ENCODE results near the gene ULK4. TPM values are rescaled to one million over a fixed set of nuclear protein-coding genes. Genes with fewer than 3 reads are reported as not detected.
"Not testable (repeated sequence)": the region's sequence is repeated elsewhere in the genome, so short reads cannot be mapped to it uniquely, and the experiment has no call there.

Gene ULK4
- total RNA-seq = 10.8 TPM

DNA sequence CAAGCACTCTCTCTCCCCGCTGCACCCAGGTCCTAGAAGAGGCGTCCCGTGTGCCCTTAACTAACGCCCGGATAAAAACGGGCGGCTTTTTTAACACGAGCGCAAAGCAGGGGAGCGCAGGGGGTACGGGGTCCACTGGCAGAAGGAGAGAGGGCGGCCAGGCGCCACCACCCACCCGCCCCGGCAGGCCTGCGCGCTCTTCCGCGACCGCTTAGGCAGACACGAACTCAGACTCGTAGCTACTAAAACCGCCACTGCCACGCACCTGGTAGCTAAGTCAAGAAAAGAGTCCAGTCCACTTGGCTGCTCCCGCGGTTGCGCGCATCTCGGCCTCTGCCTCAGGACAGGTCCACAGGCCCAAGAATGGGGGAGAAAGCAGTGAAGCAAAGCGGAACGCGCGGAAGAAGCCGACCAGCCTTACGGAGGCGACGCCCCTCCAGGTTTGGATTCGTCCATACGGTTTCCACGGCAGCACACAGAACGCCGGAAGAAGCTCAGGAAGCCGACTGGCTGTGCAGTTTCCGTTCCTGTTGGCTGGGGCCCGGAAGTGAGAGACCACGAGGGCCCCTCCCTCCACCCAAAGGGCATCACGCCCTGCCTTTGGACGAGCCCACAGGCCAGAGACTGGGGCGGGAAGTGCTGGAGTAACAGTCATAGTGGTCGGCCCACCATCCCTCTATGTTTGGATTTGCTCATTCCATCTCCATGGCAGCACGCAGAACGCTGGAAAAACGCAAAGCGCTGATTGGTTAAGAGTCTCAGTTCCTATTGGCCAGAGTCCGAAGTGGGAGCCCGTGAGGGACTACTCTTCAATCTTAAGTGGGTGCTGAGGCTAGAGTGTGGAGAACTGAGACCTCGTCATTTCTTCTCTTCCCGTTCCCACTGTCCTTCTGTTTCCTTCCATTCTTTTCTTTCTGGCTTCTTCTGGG lies at the start of gene ULK4:
Gene ULK4, minus strand, starts transcription at position 353 of the 929 bp plus-strand sequence. CDS start 7,344 bp downstream, outside the sequence.
- peak; percentile 100 for DNase-seq

DNA sequence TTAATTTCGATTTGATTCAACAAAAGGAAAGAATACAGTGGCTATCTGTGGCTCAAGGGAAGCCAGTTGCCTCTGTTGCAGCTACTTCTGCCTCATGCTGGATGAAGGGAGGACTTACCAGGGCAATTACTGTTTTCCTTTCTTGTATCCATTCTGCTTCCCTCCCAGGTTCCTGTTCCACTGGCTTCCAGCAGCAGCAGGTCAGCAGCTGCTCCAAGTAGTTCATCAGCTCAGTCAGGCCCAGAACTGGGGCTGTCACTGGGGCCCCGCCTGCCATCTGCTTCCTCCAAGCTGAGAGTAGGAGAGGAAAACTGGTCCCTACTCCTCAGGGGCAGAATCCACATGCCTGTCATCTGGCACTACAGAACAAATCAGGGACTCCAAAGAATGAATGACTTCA lies 48.6 kb upstream of the ULK4 start:
- DNase-seq = no peak

DNA sequence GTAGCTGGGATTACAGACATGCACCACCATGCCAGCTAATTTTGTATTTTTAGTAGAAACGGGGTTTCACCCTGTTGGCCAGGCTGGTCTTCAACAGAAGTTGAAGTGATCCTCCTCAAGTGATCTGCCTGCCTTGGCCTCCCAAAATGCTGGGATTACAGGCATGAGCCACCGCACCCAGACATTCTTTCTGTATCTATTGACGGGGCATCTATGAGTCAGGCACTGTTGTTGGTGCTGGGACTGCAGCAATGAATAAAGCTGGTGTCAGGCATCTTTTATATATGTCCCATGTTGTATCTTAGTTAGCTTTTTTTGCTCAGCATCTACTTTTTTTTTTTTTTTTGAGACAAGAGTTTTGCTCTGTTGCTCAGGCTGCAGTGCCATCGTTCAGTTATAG lies 47.6 kb upstream of the ULK4 start:
- DNase-seq = no peak

DNA sequence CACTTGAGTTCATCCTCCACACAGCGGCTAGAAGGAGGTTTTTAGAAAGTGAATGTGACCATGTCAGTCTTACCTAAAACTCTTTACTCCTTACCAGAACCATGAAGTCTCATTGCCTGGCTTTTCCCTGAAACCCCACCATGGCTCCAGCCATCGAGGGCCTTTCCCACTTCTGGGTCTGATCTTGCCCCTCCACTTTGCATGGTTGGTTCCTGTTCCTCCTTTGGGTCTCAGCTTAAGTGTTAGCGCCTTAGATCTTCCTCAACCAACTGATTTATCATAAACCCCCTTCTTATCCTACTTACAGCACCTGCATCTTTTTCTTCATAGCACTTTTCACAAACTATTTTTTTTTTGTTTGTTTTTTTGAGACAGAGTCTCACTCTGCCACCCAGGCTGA lies 45.9 kb upstream of the ULK4 start:
- no peak for DNase-seq

DNA sequence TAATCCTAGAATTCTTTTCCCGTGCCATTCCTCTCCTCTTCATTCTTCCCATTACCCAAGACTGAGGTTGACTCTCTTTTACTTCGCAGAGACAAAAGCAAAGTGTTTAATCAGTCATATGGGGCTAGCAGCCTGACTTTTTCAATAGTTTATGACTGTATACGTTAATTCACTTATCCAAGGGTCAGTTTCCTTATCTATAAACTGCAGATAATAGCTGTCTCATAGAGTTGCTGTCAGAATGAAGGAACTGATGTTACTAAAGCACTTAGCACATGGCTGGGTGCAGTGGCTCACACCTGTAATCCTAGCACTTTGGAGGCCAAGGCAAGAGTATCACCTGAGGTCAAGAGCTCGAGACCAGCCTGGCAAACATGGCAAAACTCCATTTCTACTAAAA lies 43.5 kb upstream of the ULK4 start:
- DNase-seq = no peak

DNA sequence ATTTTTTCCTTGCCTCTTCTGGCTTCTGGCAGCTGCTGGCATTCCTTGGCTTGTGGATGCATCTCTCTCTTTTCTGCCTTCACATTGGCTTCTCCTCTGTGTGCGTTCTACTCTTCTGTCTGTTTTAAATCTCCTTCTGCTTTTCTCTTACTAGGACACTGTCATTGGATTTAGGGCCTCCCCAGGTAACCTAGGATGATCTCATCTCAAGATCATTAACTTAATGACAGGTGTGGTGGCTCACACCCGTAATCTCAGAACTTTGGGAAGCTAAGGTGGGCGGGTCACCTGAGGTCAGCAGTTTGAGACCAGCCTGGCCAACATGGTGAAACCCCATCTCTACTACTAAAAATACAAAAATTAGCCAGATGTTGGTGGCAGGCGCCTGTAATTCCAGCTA lies 40.9 kb upstream of the ULK4 start:
- DNase-seq = no peak

DNA sequence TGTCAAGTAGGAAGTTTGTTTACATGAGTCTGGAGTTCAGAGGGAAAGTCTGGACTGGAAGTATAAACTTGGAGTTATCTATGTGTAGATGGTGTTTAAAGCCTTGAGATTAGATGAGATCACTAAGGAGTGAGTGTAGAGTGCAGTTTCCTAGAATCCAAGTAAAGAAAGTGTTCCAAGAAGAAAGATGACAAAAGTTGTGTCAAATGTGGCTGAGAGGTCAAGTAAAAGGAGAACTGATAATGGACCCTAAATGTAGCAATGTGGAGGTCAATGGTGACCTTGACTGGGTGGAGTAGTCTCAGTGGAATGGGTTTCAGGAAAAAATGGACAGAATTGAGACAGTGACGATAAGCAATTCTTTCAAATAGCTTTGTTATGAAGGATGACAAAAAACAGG lies 39.9 kb upstream of the ULK4 start:
- DNase-seq = no peak

DNA sequence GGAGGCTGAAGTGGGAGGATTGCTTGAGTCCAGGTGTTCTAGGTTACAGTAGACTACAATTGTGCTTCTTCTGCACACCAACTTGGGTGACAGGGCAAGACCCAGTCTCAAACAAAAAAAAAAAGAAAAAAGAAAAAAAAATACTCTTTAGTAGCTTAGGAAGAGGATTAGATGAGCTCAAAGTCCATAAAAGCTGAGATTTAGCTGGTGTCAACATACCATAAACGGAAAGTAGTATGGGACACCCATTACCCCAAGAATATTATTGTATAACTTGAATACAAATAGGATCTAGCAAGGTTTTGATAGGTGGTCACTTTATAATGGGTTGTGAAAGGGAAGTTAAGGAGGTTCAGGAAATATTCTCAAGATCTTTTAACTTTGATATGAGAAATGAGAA lies 38.0 kb upstream of the ULK4 start:
- DNase-seq = no peak

DNA sequence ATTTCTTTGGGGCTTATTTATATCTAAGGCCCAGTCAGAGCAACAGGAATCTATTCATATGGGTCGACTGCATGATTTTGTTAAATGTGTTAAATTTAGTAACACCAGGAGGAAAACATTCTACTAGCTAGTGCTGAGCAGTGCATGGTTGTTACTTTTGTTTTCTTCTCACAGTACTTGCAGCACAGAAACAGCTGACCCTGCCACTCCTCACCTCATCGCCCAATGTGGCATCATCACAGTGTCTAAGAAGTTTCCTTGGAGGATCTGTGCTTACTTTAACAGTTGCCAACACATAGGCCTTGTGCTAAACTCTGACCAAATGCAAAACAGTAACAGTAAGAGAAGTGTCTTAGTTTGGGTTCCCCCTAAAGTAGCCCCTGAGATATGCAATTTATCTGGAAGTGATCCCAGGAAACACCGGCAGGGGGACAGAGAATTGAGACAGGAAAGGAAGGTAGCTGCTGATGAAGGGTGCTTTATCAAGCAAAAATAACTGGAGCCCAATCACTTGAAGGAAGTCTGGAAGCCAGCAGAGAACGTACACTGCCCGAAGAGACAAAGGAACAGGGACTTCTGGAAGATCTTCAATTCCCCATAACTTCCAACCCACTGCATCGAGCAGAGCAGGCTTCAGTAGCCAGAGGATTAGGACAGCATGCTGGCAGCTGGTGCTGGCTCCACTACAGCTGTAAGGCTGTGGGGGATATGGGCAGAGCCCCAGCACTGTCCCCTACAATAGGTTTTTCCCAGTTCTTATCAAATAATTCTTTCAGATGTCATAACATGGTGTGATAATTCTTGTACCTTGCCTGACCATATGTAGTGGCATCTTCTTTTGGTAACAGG lies 36.0 kb upstream of the ULK4 start:
- DNase-seq = no peak

DNA sequence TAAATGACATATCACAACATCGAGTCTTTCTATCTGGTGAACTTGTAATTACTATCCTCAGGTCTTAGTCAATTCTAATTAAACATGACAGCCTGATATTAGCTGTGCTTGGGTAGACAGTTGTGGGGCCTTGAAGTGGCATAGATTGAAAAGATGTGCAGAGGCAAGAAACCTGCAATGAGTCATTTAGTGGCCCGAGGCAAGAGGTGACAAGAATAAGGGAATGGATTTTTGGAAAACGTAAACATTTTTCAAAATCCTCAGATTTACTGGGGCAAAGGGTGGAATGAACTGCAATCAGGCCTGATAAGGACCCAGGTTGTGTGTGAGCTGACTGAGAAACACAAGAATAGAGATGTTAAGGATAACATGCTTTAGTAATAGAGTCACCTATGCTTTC lies 29.5 kb upstream of the ULK4 start:
- no peak for DNase-seq

DNA sequence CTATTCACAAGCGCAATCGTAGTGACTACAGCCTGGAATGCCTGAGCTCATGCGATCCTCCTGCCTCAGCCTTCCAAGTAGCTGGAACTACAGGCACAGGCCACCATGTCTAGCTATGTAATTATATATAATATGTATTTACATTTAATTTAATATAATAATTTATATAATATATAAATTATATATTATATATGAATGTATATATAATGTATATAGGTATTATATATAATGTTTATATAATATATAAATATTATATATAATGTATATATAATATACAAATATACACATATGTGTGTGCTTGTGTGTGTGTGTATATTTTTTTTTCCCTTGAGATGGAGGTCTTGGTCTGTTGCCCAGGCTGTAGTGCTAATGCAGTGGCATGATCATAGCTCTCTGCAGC lies 27.6 kb upstream of the ULK4 start:
- DNase-seq = no peak

DNA sequence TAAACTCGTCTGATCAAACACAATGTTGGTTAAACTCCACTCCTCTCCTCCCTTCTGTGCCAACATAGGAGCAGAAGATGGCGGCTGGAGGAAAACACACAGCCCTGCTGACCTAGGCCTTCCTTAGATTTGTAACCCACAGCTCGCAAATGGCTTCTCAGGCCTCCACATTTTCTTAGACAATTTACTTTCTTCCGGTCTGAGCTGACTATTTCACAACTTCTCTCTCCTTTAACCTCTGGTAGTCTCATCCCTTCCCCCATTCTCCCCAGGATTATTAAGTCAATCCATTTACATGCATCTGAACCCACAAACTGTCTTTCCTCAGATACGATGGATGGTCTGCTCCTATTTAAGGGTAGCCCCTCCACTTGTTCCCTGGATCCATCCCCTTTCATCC lies 25.7 kb upstream of the ULK4 start:
- DNase-seq = no peak

DNA sequence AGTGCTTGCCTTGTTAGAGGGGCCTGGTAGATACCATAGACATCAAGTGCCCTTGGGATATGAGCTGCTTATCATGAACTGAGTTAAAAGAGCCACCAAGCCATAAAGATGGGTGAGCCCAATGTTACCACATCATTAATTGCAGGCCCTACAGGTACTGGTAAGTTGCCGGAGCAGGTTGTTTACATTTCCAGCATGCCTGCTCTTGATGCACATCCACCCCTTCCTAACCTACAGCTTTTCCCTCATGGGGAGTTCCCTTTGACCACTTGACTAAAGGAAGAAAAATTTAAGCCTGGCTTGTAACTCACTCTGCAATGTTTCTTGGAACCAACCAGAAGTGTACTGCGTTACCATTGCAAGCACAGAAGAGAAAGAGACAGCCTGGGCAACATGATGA lies 24.7 kb upstream of the ULK4 start:
- DNase-seq = no peak

DNA sequence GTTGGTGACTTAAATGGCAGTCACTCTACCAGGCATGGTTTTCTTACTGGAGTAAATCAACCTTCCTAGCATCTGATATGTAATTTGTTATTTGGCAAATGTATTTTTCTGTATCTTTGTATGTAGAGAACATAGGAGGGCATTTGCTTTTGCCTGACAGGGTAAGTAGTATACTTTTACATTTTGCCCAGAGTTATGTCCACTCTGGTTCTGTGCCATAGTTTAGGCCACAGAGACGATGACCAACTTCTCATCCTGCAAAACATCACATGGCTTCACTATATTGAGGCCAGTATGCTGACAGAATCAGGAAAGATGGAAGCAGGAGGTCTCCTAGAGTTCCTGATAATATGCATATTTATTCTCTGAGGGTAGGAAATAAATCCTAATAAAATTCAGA lies 23.1 kb upstream of the ULK4 start:
- DNase-seq = no peak

DNA sequence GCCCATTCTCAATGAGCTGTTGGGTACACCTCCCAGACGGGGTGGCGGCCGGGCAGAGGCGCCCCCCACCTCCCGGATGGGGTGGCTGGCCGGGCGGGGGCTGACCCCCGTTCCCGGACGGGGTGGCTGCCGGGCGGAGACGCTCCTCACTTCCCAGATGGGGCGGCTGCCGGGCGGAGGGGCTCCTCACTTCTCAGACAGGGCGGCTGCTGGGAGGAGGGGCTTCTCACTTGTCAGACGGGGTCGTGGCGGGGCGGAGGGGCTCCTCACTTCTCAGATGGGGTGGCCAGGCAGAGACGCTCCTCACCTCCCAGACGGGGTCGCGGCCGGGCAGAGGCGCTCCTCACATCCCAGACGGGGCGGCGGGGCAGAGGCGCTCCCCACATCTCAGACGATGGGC lies 21.2 kb upstream of the ULK4 start:
- not testable (repeated sequence) for DNase-seq

DNA sequence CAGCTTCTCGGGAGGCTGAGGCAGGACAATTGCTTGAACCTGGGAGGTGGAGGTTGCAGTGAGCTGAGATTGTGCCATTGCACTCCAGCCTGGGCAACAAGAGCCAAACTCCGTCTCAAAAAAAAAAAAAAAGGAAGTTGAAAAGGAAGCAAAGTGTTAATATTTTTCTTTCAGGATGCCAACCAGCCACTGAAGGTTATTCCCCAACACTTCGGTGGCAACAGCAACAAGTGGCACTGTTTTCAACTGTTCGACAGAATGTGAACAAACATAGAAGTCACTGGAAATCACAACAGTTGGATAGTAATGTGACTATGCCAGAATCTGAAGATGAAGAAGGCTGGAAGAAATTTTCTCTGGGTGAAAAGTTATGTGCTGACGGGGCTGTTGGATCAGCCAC lies 15.5 kb upstream of the ULK4 start:
- not testable (repeated sequence) for DNase-seq

DNA sequence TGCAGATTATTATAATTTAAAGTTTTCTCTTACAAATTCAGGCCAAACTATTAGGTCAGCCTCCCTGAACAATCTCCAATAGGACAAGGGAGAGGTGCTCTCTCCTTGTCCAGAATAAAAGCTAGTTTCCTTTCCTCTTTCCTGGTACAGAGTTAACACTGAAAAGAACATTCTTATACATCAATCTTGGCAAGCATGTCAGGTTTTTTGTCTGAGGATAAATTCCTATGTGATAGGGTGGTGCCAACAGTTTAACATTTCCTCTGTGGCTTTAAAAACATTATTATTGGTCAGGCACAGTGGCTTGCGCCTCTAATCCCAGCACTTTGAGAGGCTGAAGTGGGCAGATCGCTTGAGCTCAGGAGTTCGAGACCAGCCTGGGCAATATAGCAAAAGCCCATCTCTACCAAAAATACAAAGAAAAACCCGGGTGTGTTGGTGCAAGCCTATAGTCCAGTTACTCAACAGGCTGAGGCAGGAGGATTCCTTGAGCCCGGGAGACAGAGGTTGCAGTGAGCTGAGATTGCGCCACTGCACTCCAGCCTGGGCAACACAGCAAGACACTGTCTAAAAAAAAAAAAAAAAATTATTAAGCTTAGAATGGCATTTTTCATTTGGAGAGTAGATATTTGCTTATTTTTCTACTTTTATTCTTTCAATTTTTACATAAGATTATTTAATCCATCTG lies 13.7 kb upstream of the ULK4 start:
- no peak for DNase-seq

DNA sequence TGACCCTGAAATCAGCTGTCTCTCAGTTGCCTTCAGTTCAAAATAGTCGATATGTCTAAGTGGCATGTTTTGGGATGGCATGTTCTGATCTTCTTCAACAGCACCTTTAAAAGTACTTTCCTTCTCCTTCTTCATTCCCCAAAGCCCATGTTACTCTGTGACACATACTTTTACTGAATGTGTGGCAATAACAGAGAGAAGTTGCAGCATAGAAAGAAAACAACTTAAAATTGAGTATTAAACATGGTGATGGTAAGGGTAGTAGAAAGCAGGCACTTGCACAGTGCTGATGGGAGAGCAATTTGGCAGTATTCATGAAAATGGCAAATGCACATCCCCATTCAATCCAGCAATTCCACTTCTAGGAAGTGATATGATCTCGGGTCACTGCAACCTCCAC lies 12.3 kb upstream of the ULK4 start:
- no peak for DNase-seq

DNA sequence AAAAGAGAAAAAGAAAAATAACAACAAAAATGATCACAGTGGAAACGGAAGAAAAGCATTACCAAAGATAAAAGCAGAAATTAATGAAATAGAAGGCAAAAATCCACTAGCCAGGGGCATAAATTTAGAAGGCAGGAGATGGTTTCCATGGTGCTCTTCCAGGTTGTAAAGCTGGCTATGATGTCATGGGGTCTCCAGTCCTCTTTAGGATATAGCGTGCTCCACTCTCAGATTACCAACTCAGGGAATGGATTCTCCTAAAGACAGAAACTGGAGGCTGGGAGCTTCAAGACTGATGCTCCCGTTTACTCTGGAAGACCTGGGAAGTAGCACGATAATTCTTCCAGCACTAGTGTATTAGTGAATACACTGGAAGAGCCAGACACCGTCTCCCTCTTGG lies 10.9 kb upstream of the ULK4 start:
- DNase-seq = no peak

DNA sequence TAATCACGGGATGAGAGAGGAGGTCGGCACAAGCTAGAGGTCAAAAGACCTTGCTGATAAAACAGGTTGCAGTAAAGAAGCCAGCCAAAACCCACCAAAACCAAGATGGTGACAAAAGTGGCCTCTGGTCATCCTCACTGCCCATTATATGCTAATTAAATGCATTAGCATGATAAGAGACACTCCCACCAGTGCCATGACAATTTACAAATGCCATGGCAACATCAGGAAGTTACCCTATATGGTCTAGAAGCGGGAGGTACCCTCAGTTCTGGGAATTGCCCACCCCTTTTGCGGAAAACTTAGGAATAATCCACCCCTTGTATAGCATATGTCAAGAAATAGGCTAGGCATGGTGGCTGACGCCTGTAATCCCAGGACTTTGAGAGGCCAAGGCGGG lies 4.3 kb upstream of the ULK4 start:
- no peak for DNase-seq

DNA sequence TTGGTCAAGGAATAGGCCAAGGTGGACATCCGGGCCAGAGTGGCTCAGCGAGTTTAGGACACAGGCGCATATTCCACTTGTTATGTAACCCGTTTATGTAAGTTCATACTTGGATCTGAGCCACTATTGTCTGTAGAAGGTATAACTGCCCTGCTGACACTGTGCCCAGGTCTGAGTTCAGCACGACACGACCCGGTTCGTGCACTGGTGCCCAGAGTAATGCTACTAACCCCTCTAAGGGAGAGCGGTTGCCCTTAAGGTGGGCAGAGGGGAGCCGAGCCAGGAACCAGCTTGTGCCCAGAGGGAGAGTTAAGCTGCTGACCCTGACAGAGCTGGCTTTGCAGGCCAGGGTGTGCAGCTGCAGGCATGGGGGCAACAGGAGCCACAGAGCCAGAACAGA lies 1.9 kb upstream of the ULK4 start:
- no peak for DNase-seq

DNA sequence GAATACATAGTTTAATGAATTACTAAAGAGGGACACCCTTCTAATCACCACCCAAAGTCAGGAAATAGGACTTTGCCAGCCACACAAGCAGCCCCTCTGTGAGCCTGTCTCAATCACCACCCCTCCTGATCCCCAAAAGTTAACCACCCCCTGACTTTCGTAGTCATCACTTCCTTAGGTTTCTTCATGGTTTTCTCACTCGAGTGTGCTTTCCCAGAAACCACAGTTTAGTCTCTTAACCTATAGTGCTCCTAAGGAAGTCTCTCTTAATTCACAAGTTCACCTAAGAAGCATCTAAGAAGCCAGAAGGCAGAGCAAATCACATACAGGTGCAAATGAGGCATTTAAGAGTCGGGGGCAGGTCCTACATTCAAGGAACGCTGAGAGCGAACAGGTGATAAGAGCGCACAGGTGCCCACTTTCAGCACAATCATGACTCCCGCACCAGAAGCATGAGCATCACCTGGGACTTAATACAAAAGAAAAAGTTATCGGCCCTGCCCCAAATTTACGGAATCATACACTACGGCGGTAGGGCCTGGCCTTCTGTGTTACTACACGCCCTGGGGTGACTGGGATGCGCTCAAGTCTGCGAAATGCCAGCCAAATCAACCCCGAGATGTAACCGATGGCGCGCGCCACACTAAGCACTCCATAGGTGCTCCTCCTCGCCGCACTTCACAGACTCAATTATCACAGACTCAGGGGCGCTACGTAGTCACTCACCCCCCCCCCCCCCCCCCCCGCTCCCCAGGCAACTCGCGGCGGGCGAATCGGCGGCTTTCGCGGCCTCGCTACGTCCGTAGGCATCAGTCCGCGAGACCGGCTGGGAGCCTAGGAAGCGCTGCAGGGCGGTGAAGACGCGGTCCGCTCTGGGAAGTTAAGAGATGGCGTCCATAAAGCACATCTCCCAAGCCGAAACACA lies 815 bp downstream of the ULK4 start:
- no peak for DNase-seq
